Spleen (tissue), 11 donors: ENCODE data around the gene GOLGA8J. TPM values are rescaled to one million over a fixed set of nuclear protein-coding genes. Genes with fewer than 3 reads are reported as not detected.
"Not testable (repeated sequence)": the region's sequence is repeated elsewhere in the genome, so short reads cannot be mapped to it uniquely, and the experiment has no call there.

Experiments
- DNase-seq: peaks from one replicate; pipeline ENCODE4 v3.0.0-alpha.2; 2020
- H3K27ac ChIP-seq, 8 donors: fragments of 200-600 bp; sonication (generic) in 7 of 8; 1 replicate in 4 of 8; 2 replicates in 4 of 8; pipeline versions ENCODE4 v1.5.0 to v1.8.0; 2016 to 2021; ENCODE audit warnings: inconsistent platforms in 4 of 8, mild to moderate bottlenecking in 4 of 8, moderate library complexity in 1 of 8
- H3K27me3 ChIP-seq, 7 donors: fragments of 200-600 bp; sonication (generic) in 6 of 7; replicated peaks in 1 of 7; 1 replicate in 4 of 7; 2 replicates in 3 of 7; pipeline versions ENCODE4 v1.5.0 to v1.8.0; 2016 to 2021; ENCODE audit warnings: inconsistent platforms in 3 of 7, mild to moderate bottlenecking in 1 of 7
- H3K36me3 ChIP-seq, 6 donors: fragments of 200-600 bp; sonication (generic) in 5 of 6; 1 replicate in 4 of 6; 2 replicates in 2 of 6; pipeline versions ENCODE4 v1.5.0 to v1.8.0; 2016 to 2021; ENCODE audit warnings: inconsistent platforms in 2 of 6
- H3K4me1 ChIP-seq, 6 donors: fragments of 200-600 bp; sonication (generic) in 5 of 6; 1 replicate in 3 of 6; 2 replicates in 3 of 6; pipeline versions ENCODE4 v1.5.0 to v1.8.0; 2016 to 2021; ENCODE audit warnings: inconsistent platforms in 3 of 6
- H3K4me3 ChIP-seq, 8 donors: fragments of 200-600 bp; sonication (generic) in 7 of 8; 1 replicate in 4 of 8; 2 replicates in 4 of 8; pipeline versions ENCODE4 v1.5.0 to v1.8.0; 2016 to 2021; ENCODE audit warnings: inconsistent platforms in 4 of 8, mild to moderate bottlenecking in 4 of 8, moderate library complexity in 2 of 8
- H3K9me3 ChIP-seq, 8 donors: fragments of 200-600 bp; sonication (generic) in 7 of 8; 1 replicate in 4 of 8; 2 replicates in 4 of 8; pipeline versions ENCODE4 v1.5.0 to v1.8.0; 2016 to 2021; ENCODE audit warnings: inconsistent platforms in 4 of 8
- POLR2A ChIP-seq, 3 donors: fragments of 450-650 bp; IDR thresholded peaks; one replicate each; pipeline ENCODE4 v1.5.1; 2017; ENCODE audit warnings: antibody characterized with exemption in 3 of 3, mild to moderate bottlenecking in 1 of 3
- POLR2AphosphoS5 ChIP-seq, 3 donors: sonication (generic); formaldehyde crosslinking; IDR thresholded peaks; one replicate each; pipeline ENCODE4 v1.5.1; 2017; ENCODE audit warnings: antibody characterized with exemption in 3 of 3
- WGBS, 5 donors: extraction: QIAGEN DNeasy Blood & Tissue Kit in 3 of 5; methylation state at CpG; one replicate each; pipeline versions ENCODE4 v1.1.5 to v1.1.7; 2013 to 2018; 5-methylcytosine and 5-hydroxymethylcytosine counted together
- intact Hi-C: fragments of 100-400 bp; cut with DNase I; formaldehyde crosslinking; loops from one replicate; pipeline ENCODE4 v1.15.0; 2023; ENCODE audit warnings: low total_unique reads
- polyA plus RNA-seq, 3 donors: library from polyadenylated mRNA; stranded (reverse); fragments of 200-250 nt; gene quantifications; one replicate each; pipeline ENCODE4 v1.2.1, GENCODE V29; 2013
- total RNA-seq, 7 donors: library from RNA; depleted of rRNA in 3 of 7; stranded (reverse); fragments of >200 nt in 3 of 7; fragmentation: NEBNext Ultra II Directional in 4 of 7; extraction: Animal tissue kit (Norgen Biotek cat#: 25700) in 4 of 7; gene quantifications; one replicate each; pipeline versions ENCODE4 v1.1.0 to v1.2.1, GENCODE V29; 2016 to 2021
- TF ChIP-seq, protein P1 (sequence below), 11 experiments: fragments of 200-600 bp in 7 of 11; fragments of 450-650 bp in 4 of 11; sonication (generic) in 4 of 11; IDR thresholded peaks in 8 of 11; conservative IDR thresholded peaks in 3 of 11; 1 replicate in 7 of 11; 2 replicates in 4 of 11; pipeline versions ENCODE4 v1.4.0 to v1.8.0; 2016 to 2021; ENCODE audit warnings: antibody characterized with exemption in 11 of 11, inconsistent platforms in 4 of 11, mild to moderate bottlenecking in 1 of 11
- donor health status: healthy with polysubstance abuse.
- donor health status: DM: no; HTN: no; CAD: no; lungs with moderate emphysema.
- donor health status: DM: no; HTN: no; CAD: no.
- donor health status: Bipolar disorder and iron deficiency.
- donor health status: healthy.
- donor health status: DM: no; HTN: no; CAD: no.
- donor health status: DM: yes; HTN: yes; CAD: no.

GOLGA8J gene
- total and polyA plus RNA-seq, 10 donors, result 0.52 to 0.97 TPM; not detected in 8

DNA sequence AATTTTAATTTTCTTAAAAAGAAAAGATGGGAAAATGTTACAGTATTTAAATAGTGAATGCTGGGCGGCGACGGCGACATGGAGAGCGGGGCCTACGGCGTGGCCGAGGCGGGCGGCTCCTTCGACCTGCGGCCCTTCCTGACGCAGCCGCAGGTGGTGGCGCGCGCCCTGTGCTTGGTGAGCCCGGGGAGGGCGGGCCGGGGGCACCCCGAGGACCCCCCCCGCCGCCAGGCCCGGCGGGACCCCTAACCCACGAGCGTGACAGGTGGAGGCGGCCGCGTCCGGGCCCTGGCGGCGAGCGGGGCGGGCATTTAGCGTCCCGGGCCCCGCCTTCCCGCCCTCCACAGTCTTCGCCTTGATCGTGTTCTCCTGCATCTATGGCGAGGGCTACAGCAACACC lies 38.4 kb upstream of the GOLGA8J start:
- Histone ChIP-seq H3K4me1 (no peaks in the 10 kb centered on the region), H3K4me3 (no peak overlapping the region), H3K36me3 (no peaks in the 10 kb centered on the region), H3K9me3 (no peaks in the 10 kb centered on the region), H3K27me3 (peaks cover 0 to 34% (median 0%) of the 10 kb centered on the region in 7 donors), H3K27ac (no peak overlapping the region)
- no peak for DNase-seq
- intact Hi-C loops, result no loop called here
- TF ChIP-seq POLR2AphosphoS5 (IDR thresholded peaks at IDR 0.05) (no peak), POLR2A (IDR thresholded peaks at IDR 0.05) (no peak)
- TF ChIP-seq, protein P1, sequence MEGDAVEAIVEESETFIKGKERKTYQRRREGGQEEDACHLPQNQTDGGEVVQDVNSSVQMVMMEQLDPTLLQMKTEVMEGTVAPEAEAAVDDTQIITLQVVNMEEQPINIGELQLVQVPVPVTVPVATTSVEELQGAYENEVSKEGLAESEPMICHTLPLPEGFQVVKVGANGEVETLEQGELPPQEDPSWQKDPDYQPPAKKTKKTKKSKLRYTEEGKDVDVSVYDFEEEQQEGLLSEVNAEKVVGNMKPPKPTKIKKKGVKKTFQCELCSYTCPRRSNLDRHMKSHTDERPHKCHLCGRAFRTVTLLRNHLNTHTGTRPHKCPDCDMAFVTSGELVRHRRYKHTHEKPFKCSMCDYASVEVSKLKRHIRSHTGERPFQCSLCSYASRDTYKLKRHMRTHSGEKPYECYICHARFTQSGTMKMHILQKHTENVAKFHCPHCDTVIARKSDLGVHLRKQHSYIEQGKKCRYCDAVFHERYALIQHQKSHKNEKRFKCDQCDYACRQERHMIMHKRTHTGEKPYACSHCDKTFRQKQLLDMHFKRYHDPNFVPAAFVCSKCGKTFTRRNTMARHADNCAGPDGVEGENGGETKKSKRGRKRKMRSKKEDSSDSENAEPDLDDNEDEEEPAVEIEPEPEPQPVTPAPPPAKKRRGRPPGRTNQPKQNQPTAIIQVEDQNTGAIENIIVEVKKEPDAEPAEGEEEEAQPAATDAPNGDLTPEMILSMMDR (IDR thresholded peaks at IDR 0.05 in 8 of 11, conservative IDR thresholded peaks at IDR 0.05 in 3 of 11), result no peak
- WGBS, 5 donors, result 86 to 91% (median 90%) methylated on average over 29 to 42 of the region's 42 CpGs

- H3K4me1 ChIP-seq, H3K27ac ChIP-seq, H3K9me3 ChIP-seq, H3K4me3 ChIP-seq, H3K36me3 ChIP-seq, DNase-seq, intact Hi-C loops: not testable (repeated sequence)
- H3K27me3 ChIP-seq, result peaks cover 0 to 34% (median 0%) of the 10 kb centered on the region in 7 donors
- WGBS, 5 donors, result 87 to 95% (median 90%) methylated on average over 22 of the region's 22 CpGs
These were observed 37.9 kb upstream of the GOLGA8J start for GRCh38 chr15:30044826-30045225.

GRCh38 chr15:30045248-30046041 lies 37.3 kb upstream of the GOLGA8J start:
- DNase-seq, intact Hi-C loops, H3K36me3 ChIP-seq, H3K4me1 ChIP-seq, H3K9me3 ChIP-seq, H3K27ac ChIP-seq, H3K4me3 ChIP-seq: not testable (repeated sequence)
- peaks cover 0 to 34% (median 0%) of the 10 kb centered on the region in 7 donors for H3K27me3 ChIP-seq
- 77 to 83% (median 82%) methylated on average over 19 to 26 of the region's 26 CpGs for WGBS, 5 donors

DNA sequence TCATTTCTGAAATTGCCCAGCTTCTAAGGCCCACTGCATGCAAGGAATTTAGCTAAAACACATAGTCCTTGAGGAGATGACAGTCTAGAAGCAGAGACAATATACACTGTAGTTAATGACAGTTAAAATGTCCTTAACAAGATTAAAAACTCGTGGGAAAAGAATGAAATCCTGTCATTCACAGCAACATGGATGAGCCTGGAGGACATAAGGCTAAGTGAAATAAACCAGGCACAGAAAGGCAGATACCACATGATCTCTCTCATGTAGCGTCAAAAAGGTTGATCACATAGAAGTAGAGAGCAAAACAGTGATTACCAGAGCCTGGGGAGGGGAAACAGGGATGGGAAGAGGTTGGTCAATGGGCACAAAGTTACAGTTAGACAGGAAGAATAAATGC lies 36.3 kb upstream of the GOLGA8J start:
- TF ChIP-seq, protein P1 (IDR thresholded peaks at IDR 0.05 in 8 of 11, conservative IDR thresholded peaks at IDR 0.05 in 3 of 11), result no peak
- TF ChIP-seq POLR2AphosphoS5 (IDR thresholded peaks at IDR 0.05), result no peak
- no peak for TF ChIP-seq POLR2A (IDR thresholded peaks at IDR 0.05)
- Histone ChIP-seq H3K9me3 (no peaks in the 10 kb centered on the region), H3K4me3 (no peak overlapping the region), H3K27ac (no peak overlapping the region), H3K4me1 (no peaks in the 10 kb centered on the region), H3K27me3 (peaks cover 0 to 34% (median 0%) of the 10 kb centered on the region in 7 donors), H3K36me3 (no peaks in the 10 kb centered on the region)
- intact Hi-C loops, result no loop called here
- WGBS, 5 donors, result 46 to 71% (median 67%) methylated on average over 2 of the region's 2 CpGs
- DNase-seq, result no peak

- Histone ChIP-seq H3K27me3 (peaks cover 0 to 6% (median 0%) of the 10 kb centered on the region in 7 donors), H3K4me3 (no peak overlapping the region), H3K36me3 (no peaks in the 10 kb centered on the region), H3K4me1 (no peaks in the 10 kb centered on the region), H3K27ac (no peak overlapping the region), H3K9me3 (no peaks in the 10 kb centered on the region)
- intact Hi-C loops, result no loop called here
- DNase-seq, result no peak
- 86 to 97% (median 92%) methylated on average over 3 of the region's 3 CpGs for WGBS, 5 donors
- TF ChIP-seq POLR2AphosphoS5 (IDR thresholded peaks at IDR 0.05) (no peak), POLR2A (IDR thresholded peaks at IDR 0.05) (no peak)
- TF ChIP-seq, protein P1 (IDR thresholded peaks at IDR 0.05 in 8 of 11, conservative IDR thresholded peaks at IDR 0.05 in 3 of 11), result no peak
These were observed 27.2 kb upstream of the GOLGA8J start for GRCh38 chr15:30055604-30056003.
